GM19452 (cell line): ENCODE data around the gene CENPE.
"Not testable (repeated sequence)": the region's sequence is repeated elsewhere in the genome, so short reads cannot be mapped to it uniquely, and the experiment has no call there.

Experiments used
- ATAC-seq: cut with Tn5 transposase; IDR thresholded peaks from one replicate; pipeline ENCODE4 v1.9.1; 2021; ENCODE audit not compliant: unreplicated experiment

The CENPE gene, protein sequence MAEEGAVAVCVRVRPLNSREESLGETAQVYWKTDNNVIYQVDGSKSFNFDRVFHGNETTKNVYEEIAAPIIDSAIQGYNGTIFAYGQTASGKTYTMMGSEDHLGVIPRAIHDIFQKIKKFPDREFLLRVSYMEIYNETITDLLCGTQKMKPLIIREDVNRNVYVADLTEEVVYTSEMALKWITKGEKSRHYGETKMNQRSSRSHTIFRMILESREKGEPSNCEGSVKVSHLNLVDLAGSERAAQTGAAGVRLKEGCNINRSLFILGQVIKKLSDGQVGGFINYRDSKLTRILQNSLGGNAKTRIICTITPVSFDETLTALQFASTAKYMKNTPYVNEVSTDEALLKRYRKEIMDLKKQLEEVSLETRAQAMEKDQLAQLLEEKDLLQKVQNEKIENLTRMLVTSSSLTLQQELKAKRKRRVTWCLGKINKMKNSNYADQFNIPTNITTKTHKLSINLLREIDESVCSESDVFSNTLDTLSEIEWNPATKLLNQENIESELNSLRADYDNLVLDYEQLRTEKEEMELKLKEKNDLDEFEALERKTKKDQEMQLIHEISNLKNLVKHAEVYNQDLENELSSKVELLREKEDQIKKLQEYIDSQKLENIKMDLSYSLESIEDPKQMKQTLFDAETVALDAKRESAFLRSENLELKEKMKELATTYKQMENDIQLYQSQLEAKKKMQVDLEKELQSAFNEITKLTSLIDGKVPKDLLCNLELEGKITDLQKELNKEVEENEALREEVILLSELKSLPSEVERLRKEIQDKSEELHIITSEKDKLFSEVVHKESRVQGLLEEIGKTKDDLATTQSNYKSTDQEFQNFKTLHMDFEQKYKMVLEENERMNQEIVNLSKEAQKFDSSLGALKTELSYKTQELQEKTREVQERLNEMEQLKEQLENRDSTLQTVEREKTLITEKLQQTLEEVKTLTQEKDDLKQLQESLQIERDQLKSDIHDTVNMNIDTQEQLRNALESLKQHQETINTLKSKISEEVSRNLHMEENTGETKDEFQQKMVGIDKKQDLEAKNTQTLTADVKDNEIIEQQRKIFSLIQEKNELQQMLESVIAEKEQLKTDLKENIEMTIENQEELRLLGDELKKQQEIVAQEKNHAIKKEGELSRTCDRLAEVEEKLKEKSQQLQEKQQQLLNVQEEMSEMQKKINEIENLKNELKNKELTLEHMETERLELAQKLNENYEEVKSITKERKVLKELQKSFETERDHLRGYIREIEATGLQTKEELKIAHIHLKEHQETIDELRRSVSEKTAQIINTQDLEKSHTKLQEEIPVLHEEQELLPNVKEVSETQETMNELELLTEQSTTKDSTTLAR (N-terminal part only)

DNA sequence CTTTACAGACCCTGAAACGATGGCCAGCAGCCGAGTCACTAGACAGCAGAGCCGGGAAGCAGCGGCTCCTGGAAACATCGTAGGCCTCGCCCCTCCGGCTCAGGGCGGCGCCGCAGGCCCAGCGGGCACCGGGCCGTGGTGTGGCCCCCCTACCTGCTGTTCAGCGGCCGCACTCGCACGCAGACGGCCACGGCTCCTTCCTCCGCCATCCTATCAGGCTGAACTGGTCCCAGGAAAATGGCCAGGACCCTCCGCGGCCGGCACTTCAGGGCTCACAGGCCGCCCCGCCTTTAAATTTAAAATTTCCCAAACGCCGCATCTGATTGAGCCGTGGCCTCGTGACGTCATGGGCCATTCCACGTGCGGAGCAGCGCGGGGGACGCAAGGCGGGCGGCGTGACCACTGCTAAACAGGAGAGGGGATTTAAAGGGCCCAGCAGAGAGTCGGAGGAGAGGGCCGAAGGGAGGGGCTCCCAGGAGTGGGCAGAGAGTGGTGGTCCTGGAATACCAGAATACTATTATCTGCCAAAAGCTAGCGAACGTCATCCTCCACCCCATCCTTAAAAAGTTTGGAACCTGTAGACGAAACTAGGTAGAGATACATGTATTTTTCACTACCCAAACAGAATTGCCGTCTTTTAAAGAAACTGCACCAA, at the start of gene CENPE:
Gene CENPE (minus strand): TSS at position 233 of the 655 bp plus-strand sequence. CDS start 24 bp downstream, at position 209.
- ATAC-seq: peak; percentile 94

DNA sequence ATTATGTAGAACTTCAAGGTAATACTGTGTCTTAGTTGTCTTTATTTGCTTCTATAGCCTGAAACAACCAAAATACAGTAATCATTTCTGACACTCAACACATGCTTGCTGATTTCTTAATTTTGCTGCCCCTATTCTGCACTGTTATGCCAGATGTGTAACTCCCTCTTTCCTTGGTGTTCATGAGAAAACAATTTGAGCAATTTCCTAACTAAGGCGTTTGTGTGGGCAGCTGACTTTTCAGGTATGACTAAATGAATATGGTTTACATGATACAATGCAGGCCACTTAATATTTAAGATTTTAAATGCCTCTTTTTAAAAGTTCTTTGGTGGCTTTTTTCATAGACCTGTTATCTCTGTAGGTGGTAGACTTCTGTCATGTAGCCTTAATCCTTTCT, 46.1 kb upstream of the CENPE start:
- no peak for ATAC-seq

DNA sequence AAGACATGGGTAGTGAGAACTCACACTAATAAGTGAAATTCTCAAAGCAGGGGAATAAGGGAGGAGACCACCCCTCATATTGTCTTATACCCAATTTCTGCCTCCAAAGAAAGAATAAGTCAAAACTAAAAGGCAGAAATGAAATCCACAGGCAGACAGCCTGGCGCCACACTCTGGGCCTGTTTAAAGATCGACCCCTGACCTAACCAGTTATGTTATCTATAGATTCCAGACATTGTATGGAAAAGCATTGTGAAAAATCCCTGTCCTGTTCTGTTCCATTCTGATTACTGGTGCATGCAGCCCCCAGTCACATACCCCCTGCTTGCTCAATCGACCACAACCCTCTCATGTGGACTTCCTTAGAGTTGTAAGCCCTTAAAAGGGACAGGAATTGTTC, 32.8 kb upstream of the CENPE start:
- not testable (repeated sequence) for ATAC-seq

DNA sequence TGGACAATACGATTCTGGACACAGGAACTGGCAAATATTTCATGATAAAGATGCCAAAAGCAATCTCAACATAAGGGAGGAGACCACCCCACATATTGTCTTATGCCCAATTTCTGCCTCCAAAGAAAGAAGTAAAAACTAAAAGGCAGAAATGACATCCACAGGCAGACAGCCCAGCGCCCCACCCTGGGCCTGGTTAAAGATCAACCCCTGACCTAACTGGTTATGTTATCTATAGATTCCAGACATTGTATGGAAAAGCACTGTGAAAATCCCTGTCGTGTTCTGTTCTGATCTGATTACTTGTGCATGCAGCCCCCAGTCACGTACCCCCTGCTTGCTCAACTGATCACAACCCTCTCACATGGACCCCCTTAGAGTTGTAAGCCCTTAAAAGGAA, 25.4 kb upstream of the CENPE start:
- not testable (repeated sequence) for ATAC-seq

DNA sequence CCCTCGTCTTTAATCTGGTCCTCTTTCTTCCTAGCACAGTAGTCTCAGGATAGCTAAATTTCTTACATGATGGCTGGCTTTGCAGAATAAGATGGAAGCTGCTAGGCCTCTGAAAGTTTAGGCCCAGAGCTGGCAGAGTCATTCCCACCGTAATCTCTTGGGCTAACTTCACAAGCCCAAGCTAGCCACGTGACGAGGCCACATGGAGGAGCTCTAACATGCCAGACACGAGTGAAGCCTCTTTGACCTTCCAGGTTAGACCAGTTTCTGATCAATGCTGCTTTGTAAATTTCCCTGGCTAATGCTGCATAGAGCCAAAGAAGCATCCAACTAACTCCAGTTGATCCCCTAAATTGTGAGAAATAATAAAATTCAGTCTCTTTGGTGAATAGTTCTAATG, 9.5 kb upstream of the CENPE start:
- no peak for ATAC-seq

DNA sequence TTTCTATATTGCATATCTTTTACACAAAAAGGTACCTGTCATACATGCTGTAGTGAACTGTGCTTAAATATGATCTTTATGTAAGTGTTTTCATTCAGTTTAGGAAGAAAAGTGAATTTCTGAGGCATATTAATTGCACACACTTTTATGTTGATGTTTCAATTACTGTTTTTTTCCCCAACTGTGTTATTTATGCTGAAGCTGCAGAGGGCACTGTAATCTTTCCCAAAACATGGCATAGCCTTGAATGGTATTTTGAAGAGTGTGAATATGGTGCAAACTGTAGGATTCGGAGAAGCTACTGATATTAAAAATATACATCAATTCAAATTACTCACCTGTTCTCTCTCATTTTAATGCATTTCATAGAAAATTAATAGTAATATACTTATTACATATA, 6.0 kb upstream of the CENPE start:
- ATAC-seq: no peak

DNA sequence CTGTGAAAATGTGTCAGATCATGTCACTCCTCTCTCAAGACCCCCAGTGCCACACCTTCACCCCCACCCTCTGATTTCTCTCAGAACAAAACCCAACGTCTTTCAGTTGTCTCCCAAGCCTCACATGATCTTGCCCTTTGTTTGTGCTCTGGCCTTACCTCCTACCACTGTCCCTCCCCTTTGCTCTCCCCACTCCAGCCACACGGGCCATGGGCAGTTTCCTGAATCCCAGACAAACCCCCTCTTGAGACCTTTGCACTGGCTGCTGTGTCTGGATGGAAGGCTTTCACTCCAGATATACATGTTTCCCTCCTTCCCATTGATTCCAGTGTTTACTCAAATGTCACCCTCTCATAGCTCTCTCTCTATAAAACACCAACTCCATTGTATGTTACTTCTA, 3.6 kb upstream of the CENPE start:
- no peak for ATAC-seq

DNA sequence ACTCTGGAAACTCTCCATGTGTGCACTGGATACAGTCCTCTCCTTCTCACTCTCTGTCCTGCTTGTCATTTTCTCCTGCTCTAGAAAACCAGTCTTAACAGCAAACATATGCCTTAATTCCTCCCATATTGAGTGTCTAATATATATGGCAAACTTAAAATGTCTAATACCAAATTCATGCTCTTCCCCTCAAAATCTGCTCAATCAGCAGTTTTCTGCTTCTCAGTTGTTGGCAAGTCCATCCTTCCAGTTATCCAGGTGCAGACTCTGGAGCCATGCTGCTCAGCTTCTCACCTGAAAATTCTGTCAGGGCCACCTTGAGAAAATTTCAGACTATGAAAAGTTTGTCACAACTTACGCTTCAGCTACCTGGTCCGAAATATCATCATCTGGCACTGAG, 3.1 kb upstream of the CENPE start:
- no peak for ATAC-seq

DNA sequence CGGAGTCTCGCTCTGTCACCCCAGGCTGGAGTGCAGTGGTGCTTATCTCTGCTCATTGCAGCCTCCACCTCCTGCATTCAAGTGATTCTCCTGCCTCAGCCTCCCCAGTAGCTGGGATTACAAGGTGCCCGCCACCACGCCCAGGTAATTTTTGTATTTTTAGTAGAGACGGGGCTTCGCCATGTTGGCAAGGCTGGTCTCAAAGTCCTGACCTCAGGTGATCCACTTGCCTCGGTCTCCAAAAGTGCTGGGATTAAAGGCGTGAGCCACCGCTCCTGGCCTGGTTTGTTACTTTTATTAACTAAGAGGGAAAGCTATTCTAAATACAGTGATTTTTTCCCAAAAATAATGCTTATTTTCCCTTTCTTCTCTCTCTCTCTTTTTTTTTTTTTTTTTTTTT, 866 bp upstream of the CENPE start:
- ATAC-seq: no peak

DNA sequence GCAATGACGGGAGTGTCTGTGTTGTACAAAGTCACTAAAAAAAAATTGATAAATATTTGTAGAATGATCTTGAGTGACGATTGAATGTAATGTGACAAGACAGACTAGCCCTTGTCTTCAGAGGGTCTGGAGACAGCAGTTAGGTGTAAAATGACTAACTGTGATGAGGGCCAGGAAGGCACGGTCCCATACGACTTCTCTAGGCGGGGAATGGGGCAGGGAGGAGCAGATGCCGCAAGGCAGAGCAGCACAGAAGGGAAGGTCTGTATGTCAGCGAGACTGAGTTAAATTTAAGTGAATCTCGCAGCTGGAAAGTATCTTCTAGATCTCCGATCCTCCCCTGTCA, 405 bp downstream of the CENPE start:
- peak; percentile 44 for ATAC-seq

DNA sequence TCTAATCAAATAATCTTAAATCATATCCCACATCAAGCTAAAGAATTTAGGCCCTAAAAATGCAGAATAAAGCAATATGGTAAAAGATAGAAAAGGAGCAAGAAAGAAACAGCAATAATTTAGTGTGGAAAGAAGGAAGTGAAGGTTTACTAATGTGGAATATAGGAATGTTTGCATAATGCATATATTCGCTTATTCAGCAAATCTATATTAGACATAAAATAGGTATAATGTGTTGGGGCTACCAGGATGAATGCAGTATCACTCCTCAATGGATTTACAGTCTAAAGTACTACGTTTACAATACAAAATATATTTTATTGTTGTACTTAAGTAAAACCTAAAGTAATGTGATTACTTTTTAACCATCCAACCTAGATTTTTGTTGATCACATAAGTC, 4.7 kb downstream of the CENPE start:
- ATAC-seq: no peak

DNA sequence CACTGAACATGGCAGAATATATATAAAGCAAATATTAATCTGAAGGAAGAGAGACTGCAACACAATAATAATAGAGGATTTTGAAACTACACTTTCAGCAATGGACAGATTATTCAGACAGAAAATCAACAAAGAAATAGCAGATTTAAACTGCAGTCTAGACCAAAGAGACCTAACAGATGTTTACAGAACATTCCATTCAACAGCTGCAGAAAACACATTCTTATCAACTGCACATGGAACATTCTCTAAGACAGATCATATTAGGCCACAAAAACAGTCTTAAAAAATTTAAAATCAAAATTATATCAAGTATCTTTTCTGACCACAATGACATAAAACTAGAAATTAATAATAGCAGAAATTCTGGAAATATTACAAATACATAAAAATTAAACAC, 27.1 kb downstream of the CENPE start:
- no peak for ATAC-seq

DNA sequence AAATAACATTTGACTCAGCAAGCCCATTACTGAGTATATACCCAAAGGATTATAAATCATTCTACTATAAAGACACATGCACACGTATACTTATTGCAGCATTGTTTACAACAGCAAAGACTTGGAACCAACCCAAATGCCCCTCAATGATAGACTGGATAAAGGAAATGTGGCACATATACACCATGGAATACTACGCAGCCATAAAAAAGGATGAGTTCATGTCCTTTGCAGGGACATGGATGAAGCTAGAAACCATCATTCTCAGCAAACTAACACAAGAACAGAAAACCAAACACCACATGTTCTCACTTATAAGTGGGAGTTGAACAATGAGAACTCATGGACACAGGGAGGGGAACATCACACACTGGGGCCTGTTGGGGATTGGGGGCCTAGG, 28.4 kb downstream of the CENPE start:
- ATAC-seq: not testable (repeated sequence)

DNA sequence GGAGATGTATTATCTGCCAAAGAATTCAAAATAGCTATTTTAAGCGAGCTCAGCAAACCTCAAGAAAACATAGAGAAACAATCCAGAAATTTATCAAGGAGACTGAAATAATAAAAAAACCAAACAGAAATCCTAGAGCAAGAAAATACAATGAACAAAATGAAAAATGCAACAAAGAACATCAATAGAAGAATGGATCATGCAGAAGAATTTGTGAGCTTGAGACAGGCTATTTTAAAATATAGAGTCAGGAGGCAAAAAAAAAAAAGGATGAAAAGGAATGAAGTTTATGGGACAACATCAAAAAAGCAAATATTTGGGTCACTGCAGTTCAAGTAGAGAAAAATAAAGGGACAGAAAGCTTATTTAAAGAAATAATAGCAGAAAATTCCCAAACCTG, 29.1 kb downstream of the CENPE start:
- ATAC-seq: no peak

DNA sequence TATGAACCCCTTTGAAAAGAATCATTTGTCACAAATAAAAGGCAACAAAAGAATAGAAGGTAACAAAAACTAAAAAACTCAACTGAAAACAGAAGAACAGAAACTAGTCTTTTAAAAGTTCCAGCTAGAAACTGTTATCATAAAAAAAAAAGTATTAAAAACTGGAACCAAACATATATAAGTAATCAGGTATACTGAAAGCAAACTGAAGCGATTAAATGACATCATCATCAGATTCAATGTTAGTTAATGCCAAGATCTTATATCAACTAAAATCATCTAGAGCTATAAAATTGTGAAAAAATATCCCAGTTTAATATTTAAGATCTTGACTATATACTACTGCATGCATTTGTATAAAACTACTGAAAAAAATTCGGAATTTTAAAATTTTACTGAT, 36.0 kb downstream of the CENPE start:
- ATAC-seq: no peak

DNA sequence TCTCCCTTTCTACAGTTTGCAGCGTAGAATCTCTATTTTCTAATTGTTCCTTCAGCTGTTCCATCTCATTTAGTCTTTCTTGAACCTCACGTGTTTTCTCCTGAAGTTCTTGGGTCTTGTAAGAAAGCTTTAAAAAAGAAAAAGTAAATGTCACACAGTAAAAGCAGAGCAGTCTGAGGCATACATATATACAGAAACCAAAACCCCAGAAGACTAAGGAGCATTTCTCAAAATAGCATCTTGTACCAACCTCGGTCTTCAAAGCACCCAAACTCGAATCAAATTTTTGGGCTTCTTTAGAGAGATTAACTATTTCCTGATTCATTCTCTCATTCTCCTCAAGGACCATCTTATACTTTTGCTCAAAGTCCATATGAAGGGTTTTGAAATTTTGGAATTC, 39.4 kb downstream of the CENPE start:
- no peak for ATAC-seq

DNA sequence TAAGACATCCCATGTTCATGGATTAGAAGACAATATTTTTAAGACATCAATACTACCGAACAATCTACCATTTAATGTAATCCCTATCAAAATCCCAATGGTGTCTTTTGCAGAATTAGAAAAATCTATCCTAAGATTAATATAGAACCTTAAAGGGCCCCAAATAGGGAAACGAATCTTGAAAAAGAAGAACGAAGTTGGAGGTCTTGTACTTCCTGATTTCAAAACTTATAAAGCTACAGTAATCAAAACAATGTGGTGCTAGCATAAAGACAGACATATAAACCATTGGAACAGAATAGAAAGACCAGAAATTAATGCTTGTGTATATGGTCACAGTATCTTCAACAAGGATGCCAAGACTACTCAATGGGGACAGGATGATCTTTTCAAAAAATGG, 42.0 kb downstream of the CENPE start:
- ATAC-seq: no peak

DNA sequence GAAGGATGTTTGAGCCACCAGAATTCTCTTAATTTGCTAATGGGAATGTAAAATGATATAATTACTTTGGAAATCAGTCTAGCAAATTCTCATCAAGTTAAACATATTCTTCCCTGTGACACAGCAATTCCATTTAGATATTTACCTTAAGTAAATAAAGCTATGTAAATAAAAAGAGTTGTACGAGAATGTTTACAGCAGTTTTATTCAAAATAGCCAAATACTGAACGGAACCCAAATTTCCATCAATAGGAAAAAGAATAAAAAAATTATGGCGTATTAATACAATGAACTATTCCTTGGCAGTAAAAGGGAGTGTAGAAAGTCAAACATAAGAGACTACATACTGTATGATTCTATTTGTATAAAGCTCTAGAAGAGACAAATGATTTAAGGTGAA, 45.8 kb downstream of the CENPE start:
- ATAC-seq: no peak

DNA sequence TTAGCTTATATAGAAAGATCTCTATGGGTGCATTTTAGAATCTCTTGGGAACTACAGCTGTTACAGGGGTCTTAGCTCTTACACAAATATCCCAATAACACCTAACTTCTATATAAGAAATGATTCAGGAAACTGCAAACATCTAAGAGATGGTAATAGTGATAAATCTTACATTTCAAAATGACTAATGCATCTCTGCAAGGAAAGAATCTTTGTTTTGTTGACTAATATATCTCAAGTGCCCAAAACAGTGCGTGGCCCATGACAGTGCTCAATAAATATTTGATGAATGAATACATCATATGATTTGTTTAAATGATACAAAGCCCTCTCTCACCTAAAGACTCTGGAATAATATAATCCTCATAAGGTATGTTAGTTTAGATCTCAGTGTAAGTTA, 47.5 kb downstream of the CENPE start:
- ATAC-seq: no peak

DNA sequence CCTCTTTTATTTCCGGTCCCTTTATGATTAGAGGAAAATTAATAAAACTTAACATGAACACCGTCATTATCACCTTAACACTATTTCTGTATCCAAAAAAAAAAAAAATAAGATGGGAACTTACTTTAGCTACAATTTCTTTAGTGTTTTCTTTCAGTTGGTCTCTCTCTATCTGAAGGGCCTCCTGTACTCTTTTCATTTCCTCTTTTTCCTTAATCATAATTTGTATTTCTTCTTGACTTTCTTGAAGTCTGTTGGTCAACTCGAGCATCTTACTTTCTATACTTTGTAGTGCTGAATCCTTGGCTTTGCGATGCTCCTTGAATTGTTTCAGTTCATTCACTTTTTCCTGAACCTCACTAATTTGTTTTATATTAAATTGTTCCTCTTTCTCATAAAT, 53.2 kb downstream of the CENPE start:
- no peak for ATAC-seq

DNA sequence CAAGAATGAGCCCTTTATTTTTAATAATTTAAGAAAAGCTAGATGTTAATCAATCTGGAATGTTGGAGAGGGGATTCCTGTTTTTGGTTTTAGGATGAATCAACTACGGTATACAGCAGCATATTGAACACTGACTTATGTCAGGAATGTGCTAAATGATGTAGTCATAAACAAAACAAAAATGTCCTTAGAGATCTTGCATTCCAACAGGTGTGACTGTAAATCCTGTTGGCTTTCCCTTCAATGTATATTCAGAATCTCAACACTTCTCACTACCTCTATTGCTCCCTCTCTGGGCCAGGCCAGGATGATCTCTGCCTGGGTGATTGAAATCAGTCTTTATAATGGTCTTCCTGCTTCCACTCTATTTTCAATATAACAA, 60.7 kb downstream of the CENPE start:
- ATAC-seq: no peak
